Suppressor macrophage (primary cell): ENCODE results near the gene ORC6.

Experiments used
- DNase-seq, 4 experiments: peaks; one replicate each; pipeline ENCODE4 v3.0.0-alpha.2; 2020 to 2022

ORC6 gene

GRCh38 chr16:46731691-46732555 lies 42.5 kb downstream of the ORC6 start:
- no peak for DNase-seq

DNA sequence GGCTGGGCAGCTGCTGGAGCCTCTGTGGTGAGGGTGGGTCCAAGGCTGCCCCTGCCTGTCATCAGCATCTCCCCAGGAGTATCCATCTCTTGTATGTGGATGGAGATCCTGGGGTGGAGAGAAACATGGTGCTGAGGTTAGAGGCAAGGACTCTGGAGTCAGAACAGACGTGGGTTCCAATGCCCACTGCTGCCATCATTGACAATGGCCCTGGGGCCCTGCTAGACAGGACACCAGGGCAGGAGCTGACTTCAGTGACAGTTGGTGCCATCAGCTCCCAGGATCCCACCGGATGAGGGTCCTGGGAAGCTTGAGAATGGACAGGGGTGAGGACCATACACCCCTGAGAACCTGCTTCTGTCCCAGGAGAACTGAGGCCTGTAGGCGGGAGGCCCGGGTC lies 43.1 kb downstream of the ORC6 start:
- no peak for DNase-seq

DNA sequence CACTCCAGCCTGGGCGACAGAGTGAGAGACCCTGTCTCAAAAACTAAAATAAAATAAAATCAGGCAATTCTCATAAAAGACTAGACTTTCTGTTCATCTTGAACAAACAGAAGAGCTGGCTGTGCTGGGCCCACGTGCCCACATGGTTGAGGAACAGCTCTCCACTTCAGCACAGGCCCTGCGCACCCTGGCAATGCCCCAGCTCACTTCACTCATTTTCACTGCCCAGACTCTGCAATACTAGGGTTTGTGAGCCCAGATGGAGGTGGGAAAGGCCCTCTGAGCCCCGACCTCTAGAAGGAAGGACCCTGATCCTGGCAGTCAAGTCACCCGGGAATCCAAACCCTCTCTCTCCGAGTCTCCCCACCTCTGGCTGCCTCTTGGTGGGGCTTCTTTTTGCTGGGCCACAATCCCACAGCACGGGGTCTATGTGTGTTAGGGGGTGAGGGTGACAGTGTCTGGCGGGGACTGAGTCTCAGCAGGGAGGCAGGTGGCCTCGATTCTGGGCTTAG lies 43.9 kb downstream of the ORC6 start:
- DNase-seq = no peak

DNA sequence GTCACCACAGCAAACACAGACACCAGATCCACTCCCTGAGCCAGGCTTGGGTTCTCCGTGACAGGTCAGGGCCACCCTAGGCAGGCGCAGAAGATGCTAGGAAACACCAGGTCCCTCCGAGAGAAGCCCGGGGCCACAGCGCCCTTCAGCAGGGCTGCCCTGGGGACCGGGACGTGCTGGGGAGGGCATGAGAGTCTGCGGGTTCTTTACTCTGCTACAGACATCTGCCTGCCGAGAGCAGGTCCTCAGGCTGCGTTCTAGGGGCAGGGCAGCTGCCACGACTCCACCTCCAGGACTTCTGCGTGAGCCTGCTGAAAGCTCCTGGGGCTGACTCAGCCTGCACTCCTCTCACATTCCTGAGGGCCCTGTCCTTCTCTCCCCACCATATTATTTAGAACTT lies 47.2 kb downstream of the ORC6 start:
- DNase-seq = no peak

DNA sequence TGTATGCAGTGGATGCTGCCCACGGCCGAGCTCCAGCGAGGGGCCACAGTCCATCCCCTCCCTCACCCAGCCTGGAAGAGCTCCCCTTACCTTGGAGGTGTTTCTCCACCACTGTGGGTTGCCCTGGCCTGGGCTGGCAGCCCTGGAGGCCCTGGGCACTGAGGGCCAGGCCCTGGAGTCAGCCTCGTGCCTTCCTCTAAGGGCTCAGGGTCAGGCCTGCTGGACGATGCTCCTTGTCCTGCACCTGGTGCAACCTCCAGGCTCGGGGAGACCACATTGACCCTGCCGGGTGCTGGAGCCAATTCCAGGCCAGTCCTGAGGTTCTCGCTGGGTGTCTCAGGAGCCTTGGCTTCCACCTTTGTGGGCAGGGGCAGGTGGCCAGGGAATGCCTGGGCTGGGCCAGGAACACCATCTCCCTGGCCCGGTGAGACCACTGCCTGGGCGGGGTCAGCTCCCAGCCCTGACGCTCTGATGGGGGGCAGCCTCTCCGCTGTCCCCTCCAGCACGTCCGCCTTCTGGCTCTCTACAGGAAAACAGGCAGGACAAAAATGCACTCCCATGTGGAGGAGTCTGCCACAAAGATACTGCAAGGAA lies 48.3 kb downstream of the ORC6 start:
- DNase-seq = no peak

- no peak for DNase-seq
These were observed 50.5 kb downstream of the ORC6 start for GRCh38 chr16:46739934-46740333.

GRCh38 chr16:46743232-46743719 lies 53.8 kb downstream of the ORC6 start:
- DNase-seq = peak; percentile 61 to 83 (median 71)

- DNase-seq = no peak
These were observed 56.2 kb downstream of the ORC6 start for GRCh38 chr16:46745617-46746016.

GRCh38 chr16:46746821-46747776 lies 57.6 kb downstream of the ORC6 start:
- DNase-seq = no peak
